ENCODE results near the gene SCUBE1.

DNA sequence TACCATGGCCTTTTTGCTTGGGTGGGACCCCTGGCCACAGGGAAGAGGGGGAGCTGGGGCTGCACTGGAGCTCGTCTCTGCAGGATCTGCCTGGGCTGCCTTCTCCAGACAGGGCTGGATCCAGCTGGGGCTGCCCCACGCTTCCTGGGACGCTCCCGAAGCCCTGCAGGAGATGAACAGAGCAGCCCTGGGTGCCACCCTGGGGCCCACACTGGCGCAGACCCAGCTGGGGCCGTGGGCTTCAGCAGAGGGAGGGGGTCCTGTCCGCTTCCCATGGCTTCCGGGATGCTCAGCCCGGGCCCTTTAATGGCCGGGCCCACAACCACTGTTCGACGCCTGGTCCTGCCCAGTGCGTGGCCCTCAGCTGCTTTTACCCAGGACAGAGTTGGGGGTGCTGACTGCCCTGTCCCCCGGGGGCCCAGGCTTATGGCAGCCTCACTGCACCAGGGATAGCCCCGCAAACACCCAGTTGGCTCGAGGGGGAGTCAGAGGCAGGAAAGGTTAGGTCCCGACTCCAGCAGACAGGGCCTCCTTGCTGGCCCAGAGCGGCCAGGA, 179.9 kb downstream of the SCUBE1 start:
- TF ChIP-seq, protein P1, sequence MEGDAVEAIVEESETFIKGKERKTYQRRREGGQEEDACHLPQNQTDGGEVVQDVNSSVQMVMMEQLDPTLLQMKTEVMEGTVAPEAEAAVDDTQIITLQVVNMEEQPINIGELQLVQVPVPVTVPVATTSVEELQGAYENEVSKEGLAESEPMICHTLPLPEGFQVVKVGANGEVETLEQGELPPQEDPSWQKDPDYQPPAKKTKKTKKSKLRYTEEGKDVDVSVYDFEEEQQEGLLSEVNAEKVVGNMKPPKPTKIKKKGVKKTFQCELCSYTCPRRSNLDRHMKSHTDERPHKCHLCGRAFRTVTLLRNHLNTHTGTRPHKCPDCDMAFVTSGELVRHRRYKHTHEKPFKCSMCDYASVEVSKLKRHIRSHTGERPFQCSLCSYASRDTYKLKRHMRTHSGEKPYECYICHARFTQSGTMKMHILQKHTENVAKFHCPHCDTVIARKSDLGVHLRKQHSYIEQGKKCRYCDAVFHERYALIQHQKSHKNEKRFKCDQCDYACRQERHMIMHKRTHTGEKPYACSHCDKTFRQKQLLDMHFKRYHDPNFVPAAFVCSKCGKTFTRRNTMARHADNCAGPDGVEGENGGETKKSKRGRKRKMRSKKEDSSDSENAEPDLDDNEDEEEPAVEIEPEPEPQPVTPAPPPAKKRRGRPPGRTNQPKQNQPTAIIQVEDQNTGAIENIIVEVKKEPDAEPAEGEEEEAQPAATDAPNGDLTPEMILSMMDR (IDR thresholded peaks at IDR 0.05), result no peak
- no peak for TF ChIP-seq POLR2A (IDR thresholded peaks at IDR 0.05)
